Measurements from ENCODE around the gene GLS.
"Not testable (repeated sequence)": the region's sequence is repeated elsewhere in the genome, so short reads cannot be mapped to it uniquely, and the experiment has no call there.

Gene GLS

GRCh38 chr2:190929919-190930318, 49.3 kb downstream of the GLS start:
- no peak for DNase-seq

- DNase-seq: no peak
These were observed 49.8 kb downstream of the GLS start for GRCh38 chr2:190930411-190930810.

- no peak for DNase-seq
These were observed 51.9 kb downstream of the GLS start for GRCh38 chr2:190932514-190932913.

GRCh38 chr2:190933361-190933760, 52.7 kb downstream of the GLS start:
- DNase-seq: no peak

- no peak for DNase-seq
These were observed 54.4 kb downstream of the GLS start for GRCh38 chr2:190935054-190935453.

- no peak for DNase-seq
These were observed 58.2 kb downstream of the GLS start for GRCh38 chr2:190938771-190939335.

- DNase-seq: no peak
These were observed 59.8 kb downstream of the GLS start for GRCh38 chr2:190940454-190940853.

GRCh38 chr2:190941571-190941970, 61.0 kb downstream of the GLS start:
- DNase-seq: no peak

- DNase-seq: no peak
These were observed 62.1 kb downstream of the GLS start for GRCh38 chr2:190942697-190943096.

- no peak for DNase-seq
These were observed 63.1 kb downstream of the GLS start for GRCh38 chr2:190943706-190944105.

GRCh38 chr2:190947141-190947540, 66.5 kb downstream of the GLS start:
- no peak for DNase-seq

- no peak for DNase-seq
These were observed 67.2 kb downstream of the GLS start for GRCh38 chr2:190947711-190948251.

GRCh38 chr2:190948671-190949070, 68.0 kb downstream of the GLS start:
- peak in 1 of 56 donors; percentile 4 for DNase-seq

- no peak for DNase-seq
These were observed 70.0 kb downstream of the GLS start for GRCh38 chr2:190950566-190950991.

- DNase-seq: no peak
These were observed 72.6 kb downstream of the GLS start for GRCh38 chr2:190953257-190953656.

- DNase-seq: no peak
These were observed 79.5 kb downstream of the GLS start for GRCh38 chr2:190959911-190960788.

GRCh38 chr2:190961117-190961516, 80.5 kb downstream of the GLS start:
- not testable (repeated sequence) for DNase-seq

- no peak for DNase-seq
These were observed 81.4 kb downstream of the GLS start for GRCh38 chr2:190961918-190962487.

GRCh38 chr2:190963088-190963487, 82.5 kb downstream of the GLS start:
- DNase-seq: no peak

GRCh38 chr2:190964170-190964795, 83.7 kb downstream of the GLS start:
- peak in 1 of 56 donors; percentile 13 for DNase-seq

- DNase-seq: no peak
These were observed 85.1 kb downstream of the GLS start for GRCh38 chr2:190965580-190966222.

Measured in nucleus accumbens (tissue), 56 donors.